GM21723 (cell line): ENCODE data around the gene TCHHL1.

ENCODE experiments used
- ATAC-seq: cut with Tn5 transposase; IDR thresholded peaks from one replicate; pipeline ENCODE4 v1.9.1; 2021; ENCODE audit warnings: mild to moderate bottlenecking, moderate library complexity; ENCODE audit not compliant: unreplicated experiment

TCHHL1 gene

DNA sequence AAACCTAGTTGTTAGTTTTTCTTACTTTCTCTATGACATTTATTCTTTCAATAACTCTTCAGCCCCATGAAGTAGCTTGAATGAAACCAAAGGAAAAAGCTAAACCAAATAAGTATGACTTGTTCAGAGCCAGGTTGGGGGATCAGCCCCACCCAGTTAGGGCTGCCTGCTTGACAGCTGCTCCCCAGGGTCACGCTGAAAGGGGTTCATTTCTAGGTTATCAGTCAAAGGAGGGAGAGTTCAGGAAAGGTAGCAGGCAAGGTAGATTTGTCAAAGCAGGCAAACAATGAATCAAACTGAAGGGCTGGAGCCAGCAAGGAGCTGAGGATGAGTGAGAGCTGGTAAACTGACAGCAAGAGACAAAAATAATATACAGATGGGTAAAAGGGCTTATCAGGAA, 49.0 kb downstream of the TCHHL1 start:
- no peak for ATAC-seq

DNA sequence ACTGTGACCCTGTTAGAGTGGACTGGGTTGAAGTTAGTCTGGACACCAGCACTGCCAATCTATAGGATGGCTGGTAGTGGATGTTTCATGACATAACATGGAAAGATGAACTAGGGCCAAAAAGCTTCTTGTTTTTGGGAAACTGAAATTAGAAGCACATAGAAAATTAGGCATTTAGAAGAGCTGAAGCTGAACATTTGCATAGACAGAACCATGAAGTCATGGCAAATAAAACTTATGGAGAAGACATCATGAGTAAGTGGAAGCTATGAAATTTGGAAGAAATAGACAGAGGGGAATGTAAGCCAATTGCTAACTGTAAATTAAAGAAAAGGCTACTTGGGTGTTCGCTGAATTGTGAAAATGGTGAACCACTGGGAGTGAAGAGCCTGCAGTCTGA, 49.4 kb downstream of the TCHHL1 start:
- no peak for ATAC-seq

DNA sequence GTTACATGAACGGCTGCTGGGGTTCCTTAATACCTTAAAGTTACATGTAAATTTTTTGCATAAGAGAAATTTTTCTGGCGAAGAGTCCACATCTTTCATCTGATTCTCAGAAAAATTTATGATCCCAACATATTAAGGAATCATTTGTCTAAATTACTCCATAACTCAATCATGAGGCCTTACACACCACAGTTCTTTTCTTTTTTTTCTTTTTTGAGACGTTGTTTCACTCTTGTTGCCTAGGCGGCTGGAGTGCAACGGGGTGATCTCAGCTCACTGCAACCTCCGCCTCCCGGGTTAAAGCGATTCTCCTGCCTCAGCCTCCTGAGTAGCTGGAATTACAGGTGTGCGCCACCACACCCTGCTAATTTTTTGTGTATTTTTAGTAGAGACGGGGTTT, 50.0 kb downstream of the TCHHL1 start:
- ATAC-seq = no peak

DNA sequence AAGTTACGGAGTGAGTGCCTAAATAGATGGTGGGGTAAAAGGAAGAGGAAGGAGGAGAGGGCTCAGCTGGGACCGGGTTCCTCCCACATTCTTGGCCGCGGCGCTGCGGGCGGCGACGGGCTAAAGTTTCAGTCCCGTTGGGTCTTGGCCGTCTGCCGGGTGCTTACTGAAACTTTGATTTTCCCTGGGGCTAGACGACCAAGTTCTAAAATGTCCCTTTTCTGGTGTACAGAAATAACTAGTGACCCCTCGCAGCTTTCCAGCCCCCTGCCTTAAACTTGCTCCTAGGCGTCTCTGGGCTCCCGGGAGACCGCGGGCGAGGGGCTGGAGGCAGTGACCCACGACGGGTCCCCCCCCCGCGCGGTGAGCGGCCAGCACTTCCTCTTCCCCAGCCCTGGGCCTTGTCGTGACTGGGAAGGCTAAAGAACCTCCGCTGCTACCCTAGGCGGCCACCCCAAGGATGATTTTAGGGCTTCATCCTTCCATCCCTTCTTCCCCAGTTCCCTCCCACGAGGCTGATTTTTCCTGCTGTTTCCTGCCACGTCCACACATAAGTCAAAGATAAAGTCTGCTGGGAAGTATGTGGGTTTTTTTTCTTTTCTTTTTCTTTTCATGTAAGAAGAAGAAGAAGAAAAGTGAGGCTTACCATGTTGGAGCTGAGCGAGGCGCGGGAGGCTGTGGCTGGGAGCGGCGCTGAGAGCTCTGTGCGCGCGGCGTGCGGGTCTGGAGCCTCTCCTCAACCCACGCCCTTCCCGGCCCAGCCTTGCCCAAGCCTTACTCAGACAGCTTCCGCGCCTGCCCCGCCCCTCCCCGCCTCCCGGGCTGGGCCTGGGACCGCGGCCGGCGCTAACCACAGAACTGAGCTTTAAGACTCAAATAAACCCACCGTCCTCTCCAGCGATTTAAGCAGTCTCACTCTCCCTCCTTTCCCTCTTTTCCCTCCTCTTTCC, 52.3 kb downstream of the TCHHL1 start, which contains the start of gene S100A11:
Gene S100A11 (minus strand): TSS at position 738 of the 950 bp plus-strand sequence. CDS start 89 bp downstream, at position 649.
- ATAC-seq = peak; percentile 51

- no peak for ATAC-seq
These were observed 53.2 kb downstream of the TCHHL1 start for GRCh38 chr1:152035539-152036266.

- peak; percentile 56 for ATAC-seq
These were observed 54.0 kb downstream of the TCHHL1 start for GRCh38 chr1:152034654-152035538.

DNA sequence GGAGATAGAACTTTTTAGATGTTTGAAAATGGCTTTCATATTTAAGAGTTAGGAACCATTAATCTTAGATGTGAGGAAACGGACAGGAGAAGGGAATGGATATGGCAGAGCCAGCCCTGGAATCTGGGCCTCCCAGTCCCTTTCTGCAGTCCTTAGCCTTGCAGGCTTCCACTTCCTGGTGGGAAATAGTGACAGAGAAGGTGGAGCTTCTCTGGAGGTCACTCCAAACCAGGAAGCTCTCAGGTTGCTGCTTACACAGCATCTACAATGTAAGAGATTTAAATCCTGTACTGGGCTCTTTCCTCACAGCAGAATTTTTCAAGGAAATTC, 54.6 kb downstream of the TCHHL1 start:
- ATAC-seq = peak; percentile 8
